CD14-positive monocyte (primary cell): Measurements from ENCODE around the gene SLC2A3. TPM values are rescaled to one million over a fixed set of nuclear protein-coding genes. Genes with fewer than 3 reads are reported as not detected.
A peak's percentile ranks its signal among the peaks of the same experiment; 100 is the strongest.
"Not testable (repeated sequence)": the region's sequence is repeated elsewhere in the genome, so short reads cannot be mapped to it uniquely, and the experiment has no call there.

Experiments
- DNase-seq, 3 donors: peaks; one replicate each; pipeline ENCODE4 v3.0.0-alpha.2; 2011 to 2022
- H2AFZ ChIP-seq: 2 replicates; pipeline ENCODE4 v1.6.0; 2012; ENCODE audit warnings: mild to moderate bottlenecking, low read depth, low read length, inconsistent platforms; ENCODE audit not compliant: insufficient read depth, poor library complexity, severe bottlenecking
- H3K27ac ChIP-seq, 2 donors: 1 replicate in 1 of 2; 2 replicates in 1 of 2; pipeline ENCODE4 v1.5.1; 2012 to 2013; ENCODE audit warnings: low read length in 2 of 2, control low read depth in 1 of 2, inconsistent platforms in 1 of 2, low read depth in 1 of 2, mild to moderate bottlenecking in 1 of 2
- H3K27me3 ChIP-seq, 2 donors: one replicate each; pipeline versions ENCODE4 v1.6.0 to v1.6.1; 2011 to 2013; ENCODE audit warnings: low read length in 2 of 2; ENCODE audit not compliant: control insufficient read depth in 2 of 2, insufficient read depth in 2 of 2
- H3K36me3 ChIP-seq, 2 donors: replicated peaks in 1 of 2; 1 replicate in 1 of 2; 2 replicates in 1 of 2; pipeline versions ENCODE4 v1.5.1 to v1.6.1; 2012 to 2013; ENCODE audit warnings: low read length in 2 of 2, control low read depth in 1 of 2, inconsistent platforms in 1 of 2, mild to moderate bottlenecking in 1 of 2; ENCODE audit not compliant: insufficient read depth in 2 of 2, control insufficient read depth in 1 of 2
- H3K4me1 ChIP-seq, 2 donors: 1 replicate in 1 of 2; 2 replicates in 1 of 2; pipeline versions ENCODE4 v1.5.1 to v1.6.1; 2012 to 2013; ENCODE audit warnings: low read length in 2 of 2, control low read depth in 1 of 2, inconsistent platforms in 1 of 2, mild to moderate bottlenecking in 1 of 2, moderate library complexity in 1 of 2; ENCODE audit not compliant: insufficient read depth in 2 of 2, control insufficient read depth in 1 of 2
- H3K4me2 ChIP-seq: replicated peaks from 2 replicates; pipeline ENCODE3; 2012; ENCODE audit warnings: low read length, moderate library complexity, mild to moderate bottlenecking; ENCODE audit not compliant: poor library complexity, severe bottlenecking; ENCODE audit errors: extremely low read depth
- H3K4me3 ChIP-seq, 3 experiments: fragments of 200-600 bp in 1 of 3; sonication (generic) in 1 of 3; replicated peaks in 1 of 3; 1 replicate in 2 of 3; 2 replicates in 1 of 3; pipeline ENCODE4 v1.5.1; 2011 to 2013; ENCODE audit warnings: low read length in 3 of 3, mild to moderate bottlenecking in 3 of 3, control low read depth in 2 of 3, low read depth in 2 of 3, inconsistent platforms in 1 of 3, moderate library complexity in 1 of 3
- H3K79me2 ChIP-seq: 2 replicates; pipeline ENCODE4 v1.6.0; 2012; ENCODE audit warnings: mild to moderate bottlenecking, control low read depth, inconsistent platforms, low read length, moderate library complexity; ENCODE audit not compliant: insufficient read depth
- H3K9ac ChIP-seq: 2 replicates; pipeline ENCODE4 v1.6.0; 2017; ENCODE audit warnings: low read length, mild to moderate bottlenecking; ENCODE audit not compliant: insufficient read depth, poor library complexity, severe bottlenecking
- H3K9me3 ChIP-seq, 2 donors: replicated peaks in 1 of 2; 1 replicate in 1 of 2; 2 replicates in 1 of 2; pipeline versions ENCODE4 v1.5.1 to v1.6.1; 2012 to 2013; ENCODE audit warnings: low read length in 2 of 2, control low read depth in 1 of 2; ENCODE audit not compliant: control insufficient read depth in 1 of 2, insufficient read depth in 1 of 2
- H4K20me1 ChIP-seq: 2 replicates; pipeline ENCODE4 v1.6.0; 2012; ENCODE audit warnings: mild to moderate bottlenecking, low read length, control low read depth, moderate library complexity; ENCODE audit not compliant: insufficient read depth
- H3K27ac Mint-ChIP-seq, 7 donors: one replicate each; pipeline ENCODE4 v1.8.0; 2020; ENCODE audit warnings: mild to moderate bottlenecking in 7 of 7, mixed read lengths in 7 of 7, moderate library complexity in 6 of 7, inconsistent platforms in 2 of 7
- H3K27me3 Mint-ChIP-seq, 3 donors: one replicate each; pipeline ENCODE4 v1.8.0; 2021 to 2022; ENCODE audit warnings: low read depth in 3 of 3, mild to moderate bottlenecking in 3 of 3, mixed read lengths in 3 of 3, moderate library complexity in 3 of 3, inconsistent platforms in 1 of 3
- H3K36me3 Mint-ChIP-seq, 2 donors: one replicate each; pipeline ENCODE4 v1.8.0; 2020; ENCODE audit warnings: mixed read lengths in 2 of 2, inconsistent platforms in 1 of 2, mild to moderate bottlenecking in 1 of 2
- H3K4me1 Mint-ChIP-seq: one replicate; pipeline ENCODE4 v1.8.0; 2020; ENCODE audit warnings: mild to moderate bottlenecking, mixed read lengths
- H3K4me3 Mint-ChIP-seq, 2 donors: one replicate each; pipeline ENCODE4 v1.8.0; 2020; ENCODE audit warnings: mild to moderate bottlenecking in 2 of 2, mixed read lengths in 2 of 2, moderate library complexity in 1 of 2
- H3K9me3 Mint-ChIP-seq, 7 donors: one replicate each; pipeline ENCODE4 v1.8.0; 2020 to 2022; ENCODE audit warnings: mixed read lengths in 7 of 7, mild to moderate bottlenecking in 6 of 7, moderate library complexity in 6 of 7, inconsistent platforms in 2 of 7
- WGBS: methylation state at CpG from one replicate; pipeline ENCODE4 v1.1.5; 2013; ENCODE audit warnings: missing lambda C conversion rate; ENCODE audit not compliant: insufficient coverage; 5-methylcytosine and 5-hydroxymethylcytosine counted together
- intact Hi-C, 2 donors: fragments of 100-400 bp; cut with micrococcal nuclease; formaldehyde crosslinking; loops; one replicate each; pipeline versions ENCODE4 v1.15.0 to v1.15.1; 2023
- polyA plus RNA-seq, 3 donors: library from polyadenylated mRNA; depleted of rRNA in 1 of 3; unstranded in 2 of 3; stranded (reverse) in 1 of 3; fragments of 300-500 nt in 2 of 3; fragments of >200 nt in 1 of 3; fragmentation: Illumina TruSeq in 2 of 3; gene quantifications; 1 replicate in 2 of 3; 2 replicates in 1 of 3; pipeline ENCODE4 v1.2.3, GENCODE V29; 2012 to 2021
- TF ChIP-seq, protein P1 (sequence below): fragments of 200-600 bp; IDR thresholded peaks from one replicate; pipeline ENCODE4 v1.8.0; 2022; ENCODE audit warnings: antibody characterized with exemption, mild to moderate bottlenecking

The SLC2A3 gene
- polyA plus RNA-seq, 3 donors: 128 to 1,210 (median 179) TPM

GRCh38 chr12:7933255-7933726 lies 2.7 kb downstream of the SLC2A3 start:
- H3K27ac ChIP-seq: peak overlapping the region; percentile 73 to 87
- peak overlapping the region; percentile 70 to 100 (median 100) for H3K4me3 ChIP-seq
- peaks cover 51 to 56% of the 10 kb centered on the region in 2 donors for H3K36me3 ChIP-seq
- H3K27ac Mint-ChIP-seq: no peak overlapping the region
- peaks cover 70% of the 10 kb centered on the region for H3K79me2 ChIP-seq
- DNase-seq: peak; percentile 76 to 93 (median 86)
- no peaks in the 10 kb centered on the region for H3K27me3 Mint-ChIP-seq
- no peak overlapping the region for H3K4me3 Mint-ChIP-seq
- H2AFZ ChIP-seq: no peak overlapping the region
- H3K4me1 ChIP-seq: peaks cover 43 to 54% of the 10 kb centered on the region in 2 donors
- H3K27me3 ChIP-seq: no peaks in the 10 kb centered on the region
- no peaks in the 10 kb centered on the region for H3K9me3 Mint-ChIP-seq
- H3K9ac ChIP-seq: peak overlapping the region; percentile 80
- intact Hi-C loops: loop anchor here in 1 of 2 donors (1.0 to 10.0 kb wide), 2 partner anchors 62 to 68 kb away; no protein-coding TSS in a partner anchor
- peaks cover 11% of the 10 kb centered on the region for H3K4me1 Mint-ChIP-seq
- no CpG with 5 or more reads among the region's 7 CpGs for WGBS
- peaks cover 0 to 38% of the 10 kb centered on the region in 2 donors for H3K36me3 Mint-ChIP-seq
- H3K9me3 ChIP-seq: no peaks in the 10 kb centered on the region
- H4K20me1 ChIP-seq: peaks cover 77% of the 10 kb centered on the region
- H3K4me2 ChIP-seq: peak overlapping the region; percentile 99
- TF ChIP-seq, protein P1, sequence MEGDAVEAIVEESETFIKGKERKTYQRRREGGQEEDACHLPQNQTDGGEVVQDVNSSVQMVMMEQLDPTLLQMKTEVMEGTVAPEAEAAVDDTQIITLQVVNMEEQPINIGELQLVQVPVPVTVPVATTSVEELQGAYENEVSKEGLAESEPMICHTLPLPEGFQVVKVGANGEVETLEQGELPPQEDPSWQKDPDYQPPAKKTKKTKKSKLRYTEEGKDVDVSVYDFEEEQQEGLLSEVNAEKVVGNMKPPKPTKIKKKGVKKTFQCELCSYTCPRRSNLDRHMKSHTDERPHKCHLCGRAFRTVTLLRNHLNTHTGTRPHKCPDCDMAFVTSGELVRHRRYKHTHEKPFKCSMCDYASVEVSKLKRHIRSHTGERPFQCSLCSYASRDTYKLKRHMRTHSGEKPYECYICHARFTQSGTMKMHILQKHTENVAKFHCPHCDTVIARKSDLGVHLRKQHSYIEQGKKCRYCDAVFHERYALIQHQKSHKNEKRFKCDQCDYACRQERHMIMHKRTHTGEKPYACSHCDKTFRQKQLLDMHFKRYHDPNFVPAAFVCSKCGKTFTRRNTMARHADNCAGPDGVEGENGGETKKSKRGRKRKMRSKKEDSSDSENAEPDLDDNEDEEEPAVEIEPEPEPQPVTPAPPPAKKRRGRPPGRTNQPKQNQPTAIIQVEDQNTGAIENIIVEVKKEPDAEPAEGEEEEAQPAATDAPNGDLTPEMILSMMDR: peak; percentile 78

GRCh38 chr12:7932599-7933240 lies 3.3 kb downstream of the SLC2A3 start:
- Histone ChIP-seq H3K4me1 (peaks cover 37 to 49% of the 10 kb centered on the region in 2 donors), H3K36me3 (peaks cover 57 to 62% of the 10 kb centered on the region in 2 donors), H4K20me1 (peaks cover 82% of the 10 kb centered on the region), H3K27ac (peak overlapping the region in 1 of 2 donors; percentile 87), H3K79me2 (peaks cover 75% of the 10 kb centered on the region), H3K4me3 (peak overlapping the region in 2 of 3 experiments; percentile 100), H3K4me2 (peak overlapping the region; percentile 99)
- peaks cover 0 to 43% of the 10 kb centered on the region in 2 donors for H3K36me3 Mint-ChIP-seq
- not testable (repeated sequence) for DNase-seq, H3K27me3 ChIP-seq, H3K27me3 Mint-ChIP-seq, H3K4me3 Mint-ChIP-seq, H3K4me1 Mint-ChIP-seq, H3K9ac ChIP-seq, H3K9me3 ChIP-seq, H2AFZ ChIP-seq, H3K9me3 Mint-ChIP-seq
- WGBS: 60% methylated on average over 2 of the region's 11 CpGs
- peak overlapping the region in 1 of 7 donors; percentile 41 for H3K27ac Mint-ChIP-seq
- intact Hi-C loops: loop anchor here in 1 of 2 donors (1.0 to 10.0 kb wide), 2 partner anchors 63 to 68 kb away; no protein-coding TSS in a partner anchor
